ENCODE data around the gene NRG2.

The NRG2 gene

GRCh38 chr5:139810341-139811273 is 232.5 kb downstream of the NRG2 start:
- DNase-seq (ENCODE audit: low read depth): no peak

GRCh38 chr5:139809331-139809810 is 233.7 kb downstream of the NRG2 start:
- DNase-seq (ENCODE audit: low read depth): no peak

GRCh38 chr5:139808481-139809330 is 234.4 kb downstream of the NRG2 start:
- DNase-seq (ENCODE audit: low read depth): peak; percentile 35

- DNase-seq (ENCODE audit: low read depth): no peak
Measured at GRCh38 chr5:139807647-139808030, 235.5 kb downstream of the NRG2 start.

GRCh38 chr5:139806726-139807646 is 236.1 kb downstream of the NRG2 start:
- DNase-seq (ENCODE audit: low read depth): no peak

GRCh38 chr5:139806111-139806510 is 237.0 kb downstream of the NRG2 start:
- DNase-seq (ENCODE audit: low read depth): no peak

- no peak for DNase-seq (ENCODE audit: low read depth)
Measured at GRCh38 chr5:139805545-139805944, 237.6 kb downstream of the NRG2 start.

- no peak for DNase-seq (ENCODE audit: low read depth)
Measured at GRCh38 chr5:139804800-139805397, 238.2 kb downstream of the NRG2 start.

GRCh38 chr5:139803978-139804377 is 239.1 kb downstream of the NRG2 start:
- no peak for DNase-seq (ENCODE audit: low read depth)

- no peak for DNase-seq (ENCODE audit: low read depth)
Measured at GRCh38 chr5:139799359-139799758, 243.7 kb downstream of the NRG2 start.

GRCh38 chr5:139798883-139799282 is 244.2 kb downstream of the NRG2 start:
- no peak for DNase-seq (ENCODE audit: low read depth)

GRCh38 chr5:139797856-139798510 is 245.1 kb downstream of the NRG2 start:
- DNase-seq (ENCODE audit: low read depth): no peak

- no peak for DNase-seq (ENCODE audit: low read depth)
Measured at GRCh38 chr5:139797335-139797734, 245.8 kb downstream of the NRG2 start.

All from activated T-cell treated with anti-CD3 and anti-CD28 coated beads for 48 hours (primary cell).